ENCODE data around the gene ALAD. TPM values are rescaled to one million over a fixed set of nuclear protein-coding genes. Genes with fewer than 3 reads are reported as not detected.

The ALAD gene
- total and polyA plus RNA-seq, 9 of the 15 experiments (the other 6 are each of a cell fraction or from before 2014, with no cell fraction given), result 1.3 to 12.7 (median 6.8) TPM

- TF ChIP-seq ZBTB49 (CRISPR knock-in tag; IDR thresholded peaks at IDR 0.05; ENCODE audit: borderline replicate concordance) (no peak), CAMTA2 (CRISPR knock-in tag; conservative IDR thresholded peaks at IDR 0.05) (no peak), RBFOX2 (IDR thresholded peaks at IDR 0.05; ENCODE audit: low read depth, low read length) (no peak), KDM4B (IDR thresholded peaks at IDR 0.05; ENCODE audit: borderline replicate concordance in 2 of 2, low read depth in 1 of 2) (no peak), ZNF431 (CRISPR knock-in tag; IDR thresholded peaks at IDR 0.05) (no peak), DDX20 (tag; IDR thresholded peaks at IDR 0.05; ENCODE audit: low read depth) (peak; percentile 96), PHTF2 (CRISPR knock-in tag; IDR thresholded peaks at IDR 0.05) (peak; percentile 68; the same call in 1 of the 2 replicates), ZBTB7A (IDR thresholded peaks at IDR 0.05; ENCODE audit: borderline replicate concordance, control insufficient read depth, low read depth, low read length) (no peak), ZNF143 (CRISPR knock-in tag; IDR thresholded peaks at IDR 0.05) (no peak), SMARCA5 (IDR thresholded peaks at IDR 0.05) (no peak), EZH2 (IDR thresholded peaks at IDR 0.05; ENCODE audit: borderline replicate concordance, low read depth, low read length) (no peak), PHF8 (IDR thresholded peaks at IDR 0.05; ENCODE audit: borderline replicate concordance, low read length) (no peak), RFX1 (IDR thresholded peaks at IDR 0.05) (no peak), ZNF778 (CRISPR knock-in tag; IDR thresholded peaks at IDR 0.05) (no peak), PATZ1 (CRISPR knock-in tag; IDR thresholded peaks at IDR 0.05; ENCODE audit: borderline replicate concordance) (peak; percentile 86), IFI16 (CRISPR knock-in tag; IDR thresholded peaks at IDR 0.05) (peak; percentile 73; the same call in 1 of the 2 replicates), HBP1 (CRISPR knock-in tag; IDR thresholded peaks at IDR 0.05) (0 out of 2 replicates have a peak, but pooled peaks have one; percentile 11), TAF7 (tag; IDR thresholded peaks at IDR 0.05) (peak; percentile 83), ZNF282 (CRISPR knock-in tag; IDR thresholded peaks at IDR 0.05) (no peak), HMBOX1 (IDR thresholded peaks at IDR 0.05) (no peak), XRCC4 (IDR thresholded peaks at IDR 0.05; ENCODE audit: extremely low read depth, insufficient read depth, insufficient read length) (no peak), SAFB2 (IDR thresholded peaks at IDR 0.05; ENCODE audit: borderline replicate concordance, low read depth, low read length, severe bottlenecking) (no peak)
- TF ChIP-seq, protein P1, sequence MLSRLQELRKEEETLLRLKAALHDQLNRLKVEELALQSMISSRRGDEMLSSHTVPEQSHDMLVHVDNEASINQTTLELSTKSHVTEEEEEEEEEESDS (CRISPR knock-in tag; IDR thresholded peaks at IDR 0.05), result 0 out of 2 replicates have a peak, but pooled peaks have one; percentile 34
Measured at GRCh38 chr9:113345671-113346070, 55.4 kb downstream of the ALAD start (continued).
